Measurements from ENCODE around the gene CDKN2AIP.

DNA sequence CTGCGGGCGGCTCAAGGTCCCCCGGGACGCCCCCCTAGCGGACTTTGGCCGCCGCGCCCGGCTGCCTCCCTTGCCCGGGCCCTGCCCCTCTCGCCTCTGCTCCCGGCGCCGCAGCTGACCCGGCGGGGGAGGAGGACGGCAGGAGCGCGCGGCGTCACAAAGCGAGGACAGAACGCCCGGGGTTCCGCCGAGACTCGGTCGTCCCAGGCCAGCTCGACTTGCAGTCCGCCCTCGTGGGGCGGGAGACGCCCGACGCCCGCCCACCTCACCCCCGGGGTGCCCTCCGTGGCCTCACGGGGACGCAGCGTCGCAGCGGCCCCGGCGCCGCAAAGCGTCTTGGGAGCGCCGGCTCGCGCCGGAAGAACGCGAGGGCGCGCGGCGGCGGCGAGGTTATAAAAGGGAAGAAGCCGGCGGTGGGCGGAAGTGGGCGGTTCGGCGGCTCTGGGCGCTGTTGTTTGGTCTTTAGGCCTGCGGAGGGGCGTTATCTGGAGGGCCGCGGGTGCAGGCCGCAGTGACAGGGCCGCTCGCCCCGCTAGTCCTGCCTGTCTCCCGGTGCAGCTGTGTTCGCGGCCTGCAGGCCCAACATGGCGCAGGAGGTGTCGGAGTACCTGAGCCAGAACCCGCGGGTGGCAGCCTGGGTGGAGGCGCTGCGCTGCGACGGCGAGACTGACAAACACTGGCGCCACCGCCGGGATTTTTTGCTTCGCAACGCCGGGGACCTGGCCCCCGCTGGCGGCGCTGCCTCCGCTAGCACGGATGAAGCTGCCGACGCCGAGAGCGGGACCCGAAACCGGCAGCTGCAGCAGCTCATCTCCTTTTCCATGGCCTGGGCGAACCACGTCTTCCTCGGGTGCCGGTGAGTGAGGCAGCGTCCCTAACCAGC is at the start of gene CDKN2AIP:
- TF ChIP-seq RAD21 (IDR thresholded peaks at IDR 0.05; ENCODE audit: low read length) (no peak), CTCF (IDR thresholded peaks at IDR 0.05) (peak; percentile 18; the same call in 1 of the 2 replicates), RFX5 (IDR thresholded peaks at IDR 0.05; ENCODE audit: low read length) (no peak), MEF2A (IDR thresholded peaks at IDR 0.05; ENCODE audit: borderline replicate concordance, low read depth) (no peak), TAF1 (IDR thresholded peaks at IDR 0.05; ENCODE audit: borderline replicate concordance, low read depth, low read length) (peak; percentile 70; the same call in 1 of the 2 replicates), TEAD4 (IDR thresholded peaks at IDR 0.05; ENCODE audit: borderline replicate concordance, insufficient read depth) (0 out of 2 replicates have a peak, but pooled peaks have one; percentile 8), EP300 (IDR thresholded peaks at IDR 0.05; ENCODE audit: borderline replicate concordance in 1 of 2, low read depth in 1 of 2, low read length in 1 of 2) (no peak), EZH2phosphoT487 (IDR thresholded peaks at IDR 0.05; ENCODE audit: borderline replicate concordance, low read depth) (no peak), GABPA (IDR thresholded peaks at IDR 0.05; ENCODE audit: low read depth) (peak; percentile 76), MXI1 (IDR thresholded peaks at IDR 0.05; ENCODE audit: low read depth, low read length) (peak; percentile 72), RXRA (IDR thresholded peaks at IDR 0.05; ENCODE audit: borderline replicate concordance, low read depth) (peak; percentile 43; the same call in 1 of the 2 replicates)
- TF ChIP-seq, protein P1, sequence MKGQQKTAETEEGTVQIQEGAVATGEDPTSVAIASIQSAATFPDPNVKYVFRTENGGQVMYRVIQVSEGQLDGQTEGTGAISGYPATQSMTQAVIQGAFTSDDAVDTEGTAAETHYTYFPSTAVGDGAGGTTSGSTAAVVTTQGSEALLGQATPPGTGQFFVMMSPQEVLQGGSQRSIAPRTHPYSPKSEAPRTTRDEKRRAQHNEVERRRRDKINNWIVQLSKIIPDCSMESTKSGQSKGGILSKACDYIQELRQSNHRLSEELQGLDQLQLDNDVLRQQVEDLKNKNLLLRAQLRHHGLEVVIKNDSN (IDR thresholded peaks at IDR 0.05; ENCODE audit: borderline replicate concordance, low read depth): 0 out of 2 replicates have a peak, but pooled peaks have one; percentile 50
- TF ChIP-seq, protein P2, sequence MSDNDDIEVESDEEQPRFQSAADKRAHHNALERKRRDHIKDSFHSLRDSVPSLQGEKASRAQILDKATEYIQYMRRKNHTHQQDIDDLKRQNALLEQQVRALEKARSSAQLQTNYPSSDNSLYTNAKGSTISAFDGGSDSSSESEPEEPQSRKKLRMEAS (IDR thresholded peaks at IDR 0.05; ENCODE audit: low read depth): peak; percentile 9; the same call in 1 of the 2 replicates
- TF ChIP-seq, protein P3, sequence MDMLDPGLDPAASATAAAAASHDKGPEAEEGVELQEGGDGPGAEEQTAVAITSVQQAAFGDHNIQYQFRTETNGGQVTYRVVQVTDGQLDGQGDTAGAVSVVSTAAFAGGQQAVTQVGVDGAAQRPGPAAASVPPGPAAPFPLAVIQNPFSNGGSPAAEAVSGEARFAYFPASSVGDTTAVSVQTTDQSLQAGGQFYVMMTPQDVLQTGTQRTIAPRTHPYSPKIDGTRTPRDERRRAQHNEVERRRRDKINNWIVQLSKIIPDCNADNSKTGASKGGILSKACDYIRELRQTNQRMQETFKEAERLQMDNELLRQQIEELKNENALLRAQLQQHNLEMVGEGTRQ (IDR thresholded peaks at IDR 0.05; ENCODE audit: borderline replicate concordance, low read depth, low read length): no peak

All from SK-N-SH (cell line).